RWPE2 (cell line): Measurements from ENCODE around the gene KLHL9.

Experiments
- ATAC-seq: fragments of 200-7000 bp; cut with Tn5 transposase; 3 replicates; pipeline ENCODE4 v1.9.1; 2021; ENCODE audit warnings: low read depth
- DNase-seq: peaks from one replicate; pipeline ENCODE4 v3.0.0-alpha.2; 2020; ENCODE audit warnings: low spot score
- H3K27ac ChIP-seq: fragments of 450-650 bp; 2 replicates; pipeline ENCODE4 v1.5.1; 2017; ENCODE audit warnings: mild to moderate bottlenecking; ENCODE audit not compliant: poor library complexity, severe bottlenecking
- H3K27me3 ChIP-seq: fragments of 250-450 bp; sonication (Bioruptor Pico); 2 replicates; pipeline ENCODE4 v1.5.1; 2021; ENCODE audit warnings: mild to moderate bottlenecking, moderate library complexity; ENCODE audit not compliant: insufficient read depth, poor library complexity, severe bottlenecking
- H3K36me3 ChIP-seq: fragments of 250-450 bp; sonication (Bioruptor Pico); 2 replicates; pipeline ENCODE4 v1.5.1; 2020; ENCODE audit warnings: low read depth, mild to moderate bottlenecking, moderate library complexity
- H3K4me1 ChIP-seq: fragments of 250-450 bp; sonication (Bioruptor Pico); 2 replicates; pipeline ENCODE4 v1.5.1; 2021; ENCODE audit warnings: mild to moderate bottlenecking, moderate library complexity; ENCODE audit not compliant: insufficient read depth, poor library complexity, severe bottlenecking
- H3K4me3 ChIP-seq: fragments of 250-450 bp; sonication (Bioruptor Pico); 2 replicates; pipeline ENCODE4 v1.5.1; 2021; ENCODE audit warnings: mild to moderate bottlenecking, moderate library complexity; ENCODE audit not compliant: severe bottlenecking
- H3K9me3 ChIP-seq: fragments of 250-450 bp; sonication (Bioruptor Pico); 2 replicates; pipeline ENCODE4 v1.5.1; 2021; ENCODE audit warnings: mild to moderate bottlenecking, moderate library complexity; ENCODE audit not compliant: severe bottlenecking
- TF ChIP-seq, protein P1 (sequence below): fragments of 450-650 bp; IDR thresholded peaks from one replicate; pipeline ENCODE4 v1.5.1; 2017; ENCODE audit warnings: mild to moderate bottlenecking, moderate library complexity; ENCODE audit not compliant: poor library complexity, severe bottlenecking

KLHL9 gene

DNA sequence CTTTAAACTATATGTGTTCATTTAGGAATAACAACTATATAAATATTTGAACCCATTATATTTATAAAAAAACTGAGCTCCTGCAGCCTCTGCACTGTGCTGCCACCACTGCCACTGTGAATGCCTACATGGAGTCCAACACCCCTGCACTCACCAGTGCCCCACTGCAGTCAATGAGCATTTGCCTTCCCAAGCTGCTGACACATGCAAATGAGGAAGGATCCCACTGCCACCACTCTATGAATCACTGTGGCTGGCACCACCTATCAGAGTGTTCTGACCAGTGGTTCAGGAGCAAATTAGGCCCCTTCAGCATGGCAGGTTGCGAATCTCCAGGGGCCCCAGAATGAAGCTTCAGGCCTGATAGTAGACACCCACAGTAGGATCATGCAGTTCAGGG is 39.2 kb downstream of the KLHL9 start:
- ATAC-seq, result no peak
- Histone ChIP-seq H3K4me3 (no peak overlapping the region), H3K27me3 (peaks cover 8% of the 10 kb centered on the region), H3K9me3 (no peaks in the 10 kb centered on the region), H3K36me3 (no peaks in the 10 kb centered on the region), H3K4me1 (peaks cover 11% of the 10 kb centered on the region), H3K27ac (no peak overlapping the region)
- TF ChIP-seq, protein P1, sequence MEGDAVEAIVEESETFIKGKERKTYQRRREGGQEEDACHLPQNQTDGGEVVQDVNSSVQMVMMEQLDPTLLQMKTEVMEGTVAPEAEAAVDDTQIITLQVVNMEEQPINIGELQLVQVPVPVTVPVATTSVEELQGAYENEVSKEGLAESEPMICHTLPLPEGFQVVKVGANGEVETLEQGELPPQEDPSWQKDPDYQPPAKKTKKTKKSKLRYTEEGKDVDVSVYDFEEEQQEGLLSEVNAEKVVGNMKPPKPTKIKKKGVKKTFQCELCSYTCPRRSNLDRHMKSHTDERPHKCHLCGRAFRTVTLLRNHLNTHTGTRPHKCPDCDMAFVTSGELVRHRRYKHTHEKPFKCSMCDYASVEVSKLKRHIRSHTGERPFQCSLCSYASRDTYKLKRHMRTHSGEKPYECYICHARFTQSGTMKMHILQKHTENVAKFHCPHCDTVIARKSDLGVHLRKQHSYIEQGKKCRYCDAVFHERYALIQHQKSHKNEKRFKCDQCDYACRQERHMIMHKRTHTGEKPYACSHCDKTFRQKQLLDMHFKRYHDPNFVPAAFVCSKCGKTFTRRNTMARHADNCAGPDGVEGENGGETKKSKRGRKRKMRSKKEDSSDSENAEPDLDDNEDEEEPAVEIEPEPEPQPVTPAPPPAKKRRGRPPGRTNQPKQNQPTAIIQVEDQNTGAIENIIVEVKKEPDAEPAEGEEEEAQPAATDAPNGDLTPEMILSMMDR, result no peak
- no peak for DNase-seq

DNA sequence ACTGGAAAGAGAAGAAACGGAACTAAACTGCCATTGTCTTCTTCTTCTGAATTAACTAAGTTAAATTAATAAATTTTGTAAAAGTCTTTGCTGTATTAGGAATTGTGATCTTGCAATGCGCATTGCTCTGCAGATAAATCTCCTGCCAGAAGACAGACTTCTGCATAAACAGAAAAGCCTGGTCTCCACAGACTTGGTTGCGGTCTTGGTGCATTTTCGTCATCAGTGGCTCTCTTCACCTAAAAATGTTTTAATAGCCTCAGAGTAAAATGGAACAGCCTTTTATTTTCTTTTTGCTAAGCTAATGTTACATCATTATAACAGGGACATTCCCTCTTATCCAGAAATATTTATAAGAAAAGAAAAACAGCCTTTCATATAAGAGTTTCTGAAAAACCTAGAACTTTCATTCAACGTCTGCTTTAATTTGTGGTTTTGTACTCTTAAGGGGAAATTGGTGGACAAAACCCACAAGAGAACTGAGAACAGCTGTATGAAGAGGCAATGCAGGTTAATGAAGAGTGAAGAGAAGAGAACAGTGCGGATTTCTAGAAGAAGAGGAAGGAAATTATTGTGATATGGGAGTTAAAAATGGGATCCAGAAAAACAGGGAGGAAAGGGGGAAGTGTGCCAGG is 40.2 kb downstream of the KLHL9 start:
- Histone ChIP-seq H3K4me1 (peaks cover 11% of the 10 kb centered on the region), H3K4me3 (no peak overlapping the region), H3K9me3 (no peaks in the 10 kb centered on the region), H3K27ac (no peak overlapping the region), H3K36me3 (no peaks in the 10 kb centered on the region), H3K27me3 (no peaks in the 10 kb centered on the region)
- TF ChIP-seq, protein P1, result no peak
- DNase-seq (no peak), ATAC-seq (no peak)

DNA sequence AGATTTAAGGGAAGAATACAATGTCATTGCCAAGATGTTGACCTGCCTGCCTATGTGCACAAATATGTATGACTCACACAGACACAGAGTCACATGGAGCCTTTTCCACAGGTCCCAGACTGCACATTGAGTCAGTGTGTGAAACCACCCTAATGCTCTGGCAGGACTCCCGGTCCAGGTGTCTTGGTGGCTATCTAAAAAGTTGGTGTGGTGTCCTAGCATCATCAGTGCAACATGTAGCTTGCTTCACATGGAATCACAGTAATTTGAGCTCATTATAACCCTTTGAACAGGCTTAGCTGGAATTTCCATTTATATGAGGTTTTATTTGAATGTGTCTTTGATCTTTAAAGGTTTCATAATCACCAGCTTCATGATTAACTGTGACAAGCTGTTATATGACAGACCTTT is 40.8 kb downstream of the KLHL9 start:
- Histone ChIP-seq H3K27me3 (peaks cover 1% of the 10 kb centered on the region), H3K4me1 (peaks cover 11% of the 10 kb centered on the region), H3K36me3 (no peaks in the 10 kb centered on the region), H3K4me3 (no peak overlapping the region), H3K27ac (no peak overlapping the region), H3K9me3 (no peaks in the 10 kb centered on the region)
- TF ChIP-seq, protein P1, result no peak
- ATAC-seq (peak; percentile 95), DNase-seq (no peak)

DNA sequence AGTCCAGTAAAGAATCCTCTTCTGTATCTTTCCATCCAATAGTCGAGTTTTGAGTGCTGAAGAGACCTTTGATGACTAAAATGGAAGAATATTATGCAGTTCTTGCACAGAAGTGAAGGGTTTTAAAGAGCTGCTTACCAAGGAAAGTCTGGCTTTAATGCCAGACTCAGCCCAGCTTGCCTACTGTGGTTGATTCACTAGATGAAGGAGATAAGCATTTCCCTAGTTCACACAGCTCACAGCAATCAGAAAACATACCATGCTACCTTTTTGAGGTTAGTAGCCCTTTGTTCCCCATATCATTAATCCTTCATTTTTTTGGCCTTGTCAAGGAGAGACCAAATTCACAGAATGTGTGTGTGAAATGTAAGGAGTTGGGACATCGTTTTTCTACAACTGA is 45.4 kb downstream of the KLHL9 start:
- H3K4me1 ChIP-seq, result peaks cover 6% of the 10 kb centered on the region
- peaks cover 6% of the 10 kb centered on the region for H3K27me3 ChIP-seq
- DNase-seq, result no peak
- TF ChIP-seq, protein P1, result no peak
- no peak overlapping the region for H3K27ac ChIP-seq
- ATAC-seq, result no peak
- H3K4me3 ChIP-seq, result no peak overlapping the region
- H3K9me3 ChIP-seq, result no peaks in the 10 kb centered on the region
- H3K36me3 ChIP-seq, result no peaks in the 10 kb centered on the region

DNA sequence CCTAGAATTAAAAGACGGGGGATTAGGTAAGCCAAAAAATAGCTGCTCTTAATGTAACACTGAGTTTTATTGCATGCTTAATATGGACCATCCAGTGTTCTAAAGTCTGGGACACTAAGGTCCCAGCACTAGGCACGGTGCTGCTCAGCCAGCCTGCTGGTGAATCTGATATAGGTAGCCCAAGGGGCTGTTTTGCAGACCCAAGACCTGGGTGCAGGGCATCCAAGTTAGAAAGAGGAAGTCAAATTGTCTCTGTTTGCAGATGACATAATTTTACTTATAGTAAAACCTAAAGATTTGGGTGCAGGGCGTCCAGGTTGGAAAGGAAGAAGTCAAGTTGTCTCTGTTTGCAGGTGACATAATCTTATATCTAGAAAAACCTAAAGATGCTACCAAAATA is 47.9 kb downstream of the KLHL9 start:
- H3K9me3 ChIP-seq, result no peaks in the 10 kb centered on the region
- no peaks in the 10 kb centered on the region for H3K36me3 ChIP-seq
- peaks cover 13% of the 10 kb centered on the region for H3K27me3 ChIP-seq
- ATAC-seq (no peak), DNase-seq (no peak)
- H3K27ac ChIP-seq, result no peak overlapping the region
- no peak overlapping the region for H3K4me3 ChIP-seq
- H3K4me1 ChIP-seq, result no peaks in the 10 kb centered on the region
- TF ChIP-seq, protein P1, result no peak
